Stomach (tissue), 4 donors: ENCODE data around the gene WDR44.

Experiments
- CTCF ChIP-seq, 7 experiments: fragments of 450-650 bp in 4 of 7; fragments of 200-600 bp in 3 of 7; sonication (generic) in 3 of 7; IDR thresholded peaks; one replicate each; pipeline ENCODE4 v1.5.1; 2016 to 2019; ENCODE audit warnings: antibody characterized with exemption in 7 of 7, control low read depth in 2 of 7, mild to moderate bottlenecking in 1 of 7
- EP300 ChIP-seq: sonication (generic); formaldehyde crosslinking; IDR thresholded peaks from one replicate; pipeline ENCODE4 v1.6.1; 2017; ENCODE audit warnings: antibody characterized with exemption
- POLR2A ChIP-seq, 4 donors: fragments of 450-650 bp; IDR thresholded peaks; one replicate each; pipeline ENCODE4 v1.6.1; 2016; ENCODE audit warnings: antibody characterized with exemption in 4 of 4, control low read depth in 2 of 4, mild to moderate bottlenecking in 1 of 4, moderate library complexity in 1 of 4

GRCh38 chrX:118368398-118368797 lies 22.5 kb downstream of the WDR44 start:
- TF ChIP-seq CTCF (IDR thresholded peaks at IDR 0.05) (no peak), POLR2A (IDR thresholded peaks at IDR 0.05) (no peak), EP300 (no peak)
